HG02973 (cell line): ENCODE results near the gene CDK16.
A peak's percentile ranks its signal among the peaks of the same experiment; 100 is the strongest.

ENCODE experiments used
- ATAC-seq: cut with Tn5 transposase; IDR thresholded peaks from one replicate; pipeline ENCODE4 v1.9.1; 2021; ENCODE audit warnings: moderate library complexity; ENCODE audit not compliant: unreplicated experiment

CDK16 gene

GRCh38 chrX:47206316-47206715 is 12.2 kb upstream of the CDK16 start:
- no peak for ATAC-seq

GRCh38 chrX:47208108-47208507 is 10.4 kb upstream of the CDK16 start:
- no peak for ATAC-seq

DNA sequence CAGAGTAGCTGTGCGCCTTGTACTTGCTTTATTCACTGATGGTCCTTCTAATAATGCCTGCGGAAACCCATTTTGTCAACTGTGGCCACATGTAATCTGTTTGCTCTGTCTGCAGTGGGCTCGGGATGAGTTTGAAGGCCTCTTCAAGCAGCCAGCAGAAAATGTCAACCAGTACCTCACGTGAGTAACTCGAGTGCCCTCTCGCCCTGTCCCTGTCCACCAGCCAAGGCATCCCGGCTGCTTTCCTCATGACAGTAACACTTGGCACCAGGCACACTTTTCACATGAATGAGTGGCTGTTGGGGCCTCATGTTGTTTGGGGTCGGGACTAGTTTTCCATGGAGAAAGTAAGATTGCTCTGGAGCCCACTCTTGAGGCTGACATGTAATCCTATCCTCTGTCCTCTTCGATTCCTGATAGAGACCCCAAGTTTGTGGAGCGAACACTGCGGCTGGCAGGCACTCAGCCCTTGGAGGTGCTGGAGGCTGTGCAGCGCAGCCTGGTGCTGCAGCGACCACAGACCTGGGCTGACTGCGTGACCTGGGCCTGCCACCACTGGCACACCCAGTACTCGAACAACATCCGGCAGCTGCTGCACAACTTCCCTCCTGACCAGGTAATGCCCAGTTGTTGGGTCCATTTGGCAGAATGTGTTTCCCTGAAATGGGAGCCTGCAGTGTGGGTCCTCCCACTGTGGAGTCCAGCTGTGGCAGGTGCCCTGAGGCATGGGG is 8.8 kb upstream of the CDK16 start:
- ATAC-seq, result no peak

DNA sequence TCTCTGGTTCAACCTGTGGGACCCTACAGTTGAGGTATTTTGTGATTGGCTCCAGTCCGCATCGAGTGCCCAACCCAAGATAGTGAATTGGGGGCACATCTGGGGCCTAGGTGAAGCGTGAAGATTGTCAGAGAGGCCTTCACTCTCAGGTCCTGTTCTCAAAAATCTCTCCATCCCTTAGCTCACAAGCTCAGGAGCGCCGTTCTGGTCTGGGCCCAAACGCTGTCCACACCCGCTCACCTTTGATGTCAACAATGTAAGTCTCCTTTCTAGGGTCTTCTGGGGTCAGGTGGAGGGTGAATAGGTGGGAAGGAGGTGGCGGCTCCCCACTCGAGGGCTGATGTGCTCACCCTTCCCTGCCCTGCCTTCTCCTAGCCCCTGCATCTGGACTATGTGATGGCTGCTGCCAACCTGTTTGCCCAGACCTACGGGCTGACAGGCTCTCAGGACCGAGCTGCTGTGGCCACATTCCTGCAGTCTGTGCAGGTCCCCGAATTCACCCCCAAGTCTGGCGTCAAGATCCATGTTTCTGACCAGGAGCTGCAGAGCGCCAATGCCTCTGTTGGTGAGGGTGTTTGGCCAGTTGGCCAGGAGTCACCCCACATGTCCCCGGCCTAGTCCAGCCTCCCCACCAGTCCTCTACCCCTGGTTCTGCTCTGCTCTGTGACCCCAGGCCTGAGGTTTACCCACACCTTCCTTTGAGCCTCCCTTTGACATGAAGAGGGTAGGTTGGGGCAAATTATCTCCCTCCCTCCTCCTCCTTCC is 7.6 kb upstream of the CDK16 start:
- ATAC-seq, result no peak

DNA sequence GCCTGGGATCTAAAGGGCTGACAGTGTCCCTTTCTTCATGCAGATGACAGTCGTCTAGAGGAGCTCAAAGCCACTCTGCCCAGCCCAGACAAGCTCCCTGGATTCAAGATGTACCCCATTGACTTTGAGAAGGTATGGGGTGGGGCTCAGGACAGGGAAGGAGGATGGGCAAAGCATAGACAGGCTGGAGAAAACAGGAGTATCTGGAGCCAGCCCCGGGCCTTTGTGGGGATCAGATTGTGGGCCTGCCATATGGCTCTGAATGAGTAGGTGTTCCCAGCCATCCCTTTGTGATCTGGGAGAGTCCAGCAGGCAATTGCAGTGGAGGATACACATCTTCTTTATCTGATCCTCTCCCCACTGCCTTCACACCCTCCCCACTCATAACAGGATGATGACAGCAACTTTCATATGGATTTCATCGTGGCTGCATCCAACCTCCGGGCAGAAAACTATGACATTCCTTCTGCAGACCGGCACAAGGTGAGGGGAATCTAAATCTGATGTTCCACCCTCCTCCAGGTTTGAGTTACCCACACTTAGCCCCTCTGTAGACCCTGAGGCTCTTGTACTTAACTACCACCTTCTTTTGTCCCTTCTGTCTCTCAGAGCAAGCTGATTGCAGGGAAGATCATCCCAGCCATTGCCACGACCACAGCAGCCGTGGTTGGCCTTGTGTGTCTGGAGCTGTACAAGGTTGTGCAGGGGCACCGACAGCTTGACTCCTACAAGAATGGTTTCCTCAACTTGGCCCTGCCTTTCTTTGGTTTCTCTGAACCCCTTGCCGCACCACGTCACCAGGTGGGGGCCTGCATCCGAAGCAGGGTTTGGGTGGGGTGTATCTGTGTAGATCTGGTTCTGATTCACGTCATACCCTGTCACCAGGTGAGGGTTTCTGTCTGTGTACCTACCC is 5.8 kb upstream of the CDK16 start:
- ATAC-seq, result no peak

GRCh38 chrX:47214435-47215077 is 3.9 kb upstream of the CDK16 start:
- ATAC-seq, result no peak

DNA sequence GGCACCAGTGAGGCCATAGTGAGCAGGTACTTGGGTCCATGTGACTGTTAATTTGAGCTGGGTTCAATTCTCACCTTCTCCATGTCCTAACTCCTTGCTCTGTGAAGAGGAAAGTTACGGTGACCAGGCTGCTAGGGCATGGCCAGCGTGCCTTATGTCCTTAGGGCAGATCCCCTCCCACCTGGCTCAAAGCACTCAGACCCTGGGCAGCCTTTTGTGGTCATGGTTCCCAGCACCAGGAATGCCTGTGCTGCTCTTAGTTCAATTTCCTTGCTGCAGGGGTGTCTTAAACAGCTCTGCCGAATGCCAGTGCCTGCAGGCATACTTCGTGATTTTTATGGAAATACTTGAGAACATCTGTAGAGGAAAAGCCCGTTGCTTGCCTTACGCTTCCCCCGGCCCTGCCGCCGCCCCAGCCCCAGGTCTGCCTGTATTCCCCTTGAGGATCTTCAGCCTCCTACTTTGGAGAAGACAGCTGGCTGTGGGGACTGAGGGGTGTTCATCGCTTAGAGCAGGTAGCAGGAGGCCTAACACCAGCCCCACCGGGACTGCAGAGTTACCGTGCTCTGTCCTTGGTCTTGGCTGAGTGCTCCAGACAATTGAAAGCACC is 3.1 kb upstream of the CDK16 start:
- ATAC-seq, result no peak

DNA sequence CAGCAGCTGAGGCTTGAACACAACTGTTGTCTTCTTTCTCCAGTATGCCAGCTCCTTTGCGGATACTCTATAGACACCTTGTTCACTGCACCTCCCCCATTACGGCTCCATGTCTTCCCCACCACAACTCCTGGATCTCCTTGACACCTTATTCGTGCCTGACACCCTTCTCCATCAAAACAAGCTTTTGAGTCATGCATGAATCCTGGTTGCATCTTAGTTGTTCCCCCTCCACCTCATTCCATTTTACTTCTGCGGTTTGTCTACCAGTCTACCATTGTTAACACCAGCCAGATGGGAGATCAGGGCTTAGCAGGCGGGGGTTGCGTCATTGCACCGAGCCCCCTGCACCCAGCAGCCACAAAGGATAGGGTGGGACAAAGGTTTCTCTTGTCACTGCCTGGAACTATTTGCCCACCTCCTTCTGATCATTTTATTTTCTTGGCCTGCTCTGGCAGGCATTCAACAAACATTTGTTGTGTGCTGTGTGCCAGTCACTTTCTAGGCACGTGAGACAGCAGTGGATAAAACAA is 2.0 kb upstream of the CDK16 start:
- no peak for ATAC-seq

- ATAC-seq, result no peak
These were observed 1.2 kb upstream of the CDK16 start for GRCh38 chrX:47217121-47217851.

DNA sequence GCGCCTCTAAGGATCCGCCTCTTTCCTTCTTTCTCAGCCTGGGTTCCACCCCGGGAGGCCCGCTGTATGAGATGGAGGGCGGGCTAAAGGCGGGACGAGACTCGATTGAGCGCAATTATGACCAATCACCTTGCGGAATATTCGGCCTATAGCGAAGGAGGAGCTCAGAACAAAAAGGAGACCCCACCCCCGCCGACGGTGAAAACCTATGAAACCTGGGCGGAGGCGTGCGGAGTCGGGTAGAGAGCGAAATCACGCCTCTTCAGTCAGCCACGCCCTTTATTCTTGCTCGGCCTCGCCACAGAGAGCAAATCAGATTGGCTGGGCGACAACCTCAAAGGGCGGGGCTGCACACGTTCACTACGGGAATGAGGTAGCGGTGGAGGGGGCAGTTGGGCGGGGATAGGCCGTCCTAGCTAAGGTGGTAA is 615 bp upstream of the CDK16 start:
- peak; percentile 82 for ATAC-seq

- no peak for ATAC-seq
These were observed 687 bp downstream of the CDK16 start for GRCh38 chrX:47218920-47219815.

DNA sequence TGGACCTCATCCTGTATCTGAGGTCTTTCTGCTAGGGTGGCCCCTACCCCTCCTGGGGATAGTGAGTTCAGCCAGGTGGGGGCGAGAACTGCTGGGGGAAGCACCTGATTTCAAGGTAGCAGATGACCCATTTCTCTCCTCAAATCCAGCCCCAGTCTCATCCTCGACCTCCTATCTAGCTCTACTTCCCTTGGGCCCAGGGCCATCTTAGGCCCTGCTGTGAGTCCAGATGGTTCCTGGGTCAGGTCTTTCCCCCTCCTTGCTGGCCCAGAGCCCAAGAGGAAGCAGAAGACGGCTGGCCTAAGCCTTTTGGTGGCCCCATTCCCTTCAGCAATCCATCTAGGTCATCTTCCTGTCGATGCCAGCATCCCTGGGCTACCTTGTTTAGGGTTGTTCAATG is 3.3 kb downstream of the CDK16 start:
- no peak for ATAC-seq

DNA sequence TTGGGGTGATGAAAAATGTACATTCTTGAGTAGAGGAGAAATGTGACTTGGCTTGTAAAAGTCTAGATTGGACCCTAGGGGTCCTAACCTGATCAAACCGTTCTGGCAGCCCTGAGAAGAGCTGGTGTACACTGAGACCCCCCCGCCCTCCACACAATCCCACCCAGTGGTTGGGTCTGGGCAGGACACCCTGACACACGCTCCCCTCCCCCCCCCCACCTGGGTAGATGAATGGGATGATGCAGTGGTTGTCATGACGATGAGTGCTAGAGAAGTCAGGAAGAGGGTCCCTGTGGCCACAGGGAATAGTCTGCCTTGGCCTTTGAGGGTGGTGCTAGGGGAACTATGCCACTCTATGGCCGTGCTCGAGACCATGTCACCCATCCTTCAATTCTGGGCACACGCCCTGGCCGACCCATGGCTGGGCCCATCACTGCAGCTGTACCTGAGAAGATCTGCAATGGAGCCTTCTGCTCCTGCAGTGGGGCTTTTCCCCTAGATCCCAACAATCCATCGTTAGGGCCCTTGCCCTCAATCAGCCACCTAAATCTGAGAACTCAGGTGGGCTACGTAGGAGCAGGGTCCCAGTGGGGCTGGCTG is 4.4 kb downstream of the CDK16 start:
- ATAC-seq, result no peak

GRCh38 chrX:47223476-47224250 is 5.2 kb downstream of the CDK16 start:
- no peak for ATAC-seq

DNA sequence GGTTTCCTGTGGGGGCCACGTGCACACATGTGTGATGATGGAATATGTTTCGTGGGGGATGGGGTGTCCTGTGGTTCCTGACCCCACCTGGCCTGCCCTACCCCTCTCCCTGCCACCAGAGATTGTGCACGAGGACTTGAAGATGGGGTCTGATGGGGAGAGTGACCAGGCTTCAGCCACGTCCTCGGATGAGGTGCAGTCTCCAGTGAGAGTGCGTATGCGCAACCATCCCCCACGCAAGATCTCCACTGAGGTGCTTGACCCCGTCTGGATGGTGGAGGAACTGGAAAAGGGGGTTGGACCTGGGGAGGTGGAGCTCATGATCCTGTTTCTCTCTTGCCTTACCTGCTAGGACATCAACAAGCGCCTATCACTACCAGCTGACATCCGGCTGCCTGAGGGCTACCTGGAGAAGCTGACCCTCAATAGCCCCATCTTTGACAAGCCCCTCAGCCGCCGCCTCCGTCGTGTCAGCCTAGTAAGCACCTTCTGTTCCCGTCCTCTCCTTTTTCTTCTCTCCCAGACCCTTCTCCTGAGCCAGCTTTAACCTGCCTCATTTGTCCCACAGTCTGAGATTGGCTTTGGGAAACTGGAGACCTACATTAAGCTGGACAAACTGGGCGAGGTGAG is 5.9 kb downstream of the CDK16 start:
- no peak for ATAC-seq

DNA sequence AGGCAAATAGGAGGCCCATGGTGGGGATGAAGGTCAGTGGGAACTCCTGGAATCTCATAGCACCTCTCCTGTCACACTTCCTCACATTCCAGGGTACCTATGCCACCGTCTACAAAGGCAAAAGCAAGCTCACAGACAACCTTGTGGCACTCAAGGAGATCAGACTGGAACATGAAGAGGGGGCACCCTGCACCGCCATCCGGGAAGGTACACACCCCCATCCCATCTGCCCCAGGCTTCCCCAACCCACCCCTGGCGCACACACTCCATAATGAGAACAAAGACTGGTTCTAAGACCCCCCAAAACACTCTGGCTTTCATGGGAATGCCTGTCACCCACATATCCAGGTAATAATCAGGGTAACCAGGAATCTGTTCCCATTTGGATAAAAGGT is 6.4 kb downstream of the CDK16 start:
- no peak for ATAC-seq

GRCh38 chrX:47226071-47226470 is 7.6 kb downstream of the CDK16 start:
- ATAC-seq, result no peak
